ENCODE data around the gene SUPT3H.

Gene SUPT3H

DNA sequence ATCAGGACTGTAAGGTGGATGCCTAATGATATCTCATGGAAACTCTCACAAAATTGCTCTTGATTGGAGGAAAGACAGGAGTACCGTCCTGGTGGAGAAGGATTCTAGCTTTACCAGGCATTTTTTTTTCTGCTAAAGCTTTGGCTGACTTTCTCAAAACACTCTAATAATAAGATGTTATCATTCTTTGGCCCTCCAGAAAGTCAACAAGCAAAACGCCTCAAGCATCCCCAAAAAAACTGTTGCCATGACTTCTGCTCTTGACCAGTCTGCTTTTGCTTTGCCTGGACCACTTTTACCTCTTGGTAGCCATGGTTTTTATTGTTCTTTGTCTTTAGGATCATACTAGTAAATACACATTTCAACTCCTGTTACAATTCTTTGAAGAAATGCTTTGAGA, 105.1 kb downstream of the SUPT3H start:
- FAIRE-seq (no peak), DNase-seq (ENCODE audit: insufficient read length, low spot score) (no peak)

GRCh38 chr6:45265246-45265645, 112.5 kb downstream of the SUPT3H start:
- no peak for DNase-seq (ENCODE audit: insufficient read length, low spot score)

DNA sequence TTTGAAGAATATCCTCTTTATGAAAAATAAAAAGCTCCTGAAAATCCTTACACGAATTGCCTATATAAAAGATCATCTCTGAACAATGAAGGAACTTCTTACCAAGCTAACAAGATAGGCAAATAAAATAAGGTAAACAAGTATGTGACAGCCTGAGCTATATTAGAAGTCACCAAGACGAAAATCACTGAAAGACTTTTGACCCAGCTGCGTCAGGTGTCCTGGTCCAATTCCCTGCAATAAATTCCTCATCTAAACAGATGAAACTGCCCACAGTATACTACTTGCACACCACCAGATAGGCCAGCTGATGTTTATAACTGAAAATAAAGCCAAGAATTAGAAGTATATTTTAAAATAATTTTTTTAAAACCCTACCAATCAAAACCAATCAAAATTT, 117.0 kb downstream of the SUPT3H start:
- DNase-seq (ENCODE audit: insufficient read length, low spot score) (no peak), FAIRE-seq (no peak)

More at GRCh38 chr6:45265246-45265645, 112.5 kb downstream of the SUPT3H start:
- FAIRE-seq, result no peak

DNA sequence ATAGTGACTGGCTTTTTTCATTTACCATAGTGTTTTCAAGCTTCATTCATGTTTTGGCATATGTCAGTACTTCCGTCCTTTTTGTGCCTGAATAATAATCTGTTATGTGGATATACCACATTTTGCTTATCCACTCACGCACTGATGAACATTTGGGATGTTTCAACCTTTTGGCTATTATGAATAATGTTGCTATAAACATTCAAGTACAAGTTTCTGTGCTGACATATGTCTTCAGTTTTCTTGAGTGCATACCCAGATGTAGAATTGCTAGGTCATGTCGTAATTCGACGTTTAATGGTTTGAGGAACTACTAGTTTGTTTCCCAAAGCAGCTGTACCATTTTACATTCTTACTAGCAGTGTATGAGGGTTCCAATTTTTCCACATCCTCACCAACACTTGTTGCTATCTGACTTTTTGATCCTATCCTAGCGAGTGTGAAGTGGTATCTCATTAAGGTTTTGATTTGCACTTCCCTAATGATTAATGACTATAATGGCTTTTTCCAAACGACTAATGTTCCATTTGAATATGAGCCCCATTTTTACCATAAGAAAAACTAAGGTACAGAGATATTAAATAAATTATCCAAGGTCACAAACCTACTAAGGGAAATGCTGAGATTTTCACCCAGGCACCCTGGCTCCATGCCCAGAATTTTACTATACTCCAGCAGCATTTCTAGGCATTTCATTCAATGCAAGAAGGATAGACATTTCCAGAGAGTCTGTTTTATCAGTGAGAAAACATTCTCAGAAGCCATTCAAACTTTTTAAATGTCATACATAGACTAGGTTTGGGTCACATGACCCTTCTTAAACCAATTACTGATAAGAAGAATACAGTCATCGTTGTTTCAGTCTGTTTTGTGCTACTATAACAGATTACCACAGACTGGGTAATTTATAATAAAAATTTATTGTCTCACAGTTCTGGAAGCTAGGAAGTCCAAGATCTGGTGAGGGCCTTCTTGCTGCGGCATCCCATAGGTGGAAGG, 120.7 kb downstream of the SUPT3H start:
- FAIRE-seq (no peak), DNase-seq (ENCODE audit: insufficient read length, low spot score) (no peak)

GRCh38 chr6:45255434-45255833, 122.3 kb downstream of the SUPT3H start:
- FAIRE-seq, result no peak
- no peak for DNase-seq (ENCODE audit: insufficient read length, low spot score)

GRCh38 chr6:45254253-45254652, 123.5 kb downstream of the SUPT3H start:
- no peak for FAIRE-seq
- DNase-seq (ENCODE audit: insufficient read length, low spot score), result no peak

DNA sequence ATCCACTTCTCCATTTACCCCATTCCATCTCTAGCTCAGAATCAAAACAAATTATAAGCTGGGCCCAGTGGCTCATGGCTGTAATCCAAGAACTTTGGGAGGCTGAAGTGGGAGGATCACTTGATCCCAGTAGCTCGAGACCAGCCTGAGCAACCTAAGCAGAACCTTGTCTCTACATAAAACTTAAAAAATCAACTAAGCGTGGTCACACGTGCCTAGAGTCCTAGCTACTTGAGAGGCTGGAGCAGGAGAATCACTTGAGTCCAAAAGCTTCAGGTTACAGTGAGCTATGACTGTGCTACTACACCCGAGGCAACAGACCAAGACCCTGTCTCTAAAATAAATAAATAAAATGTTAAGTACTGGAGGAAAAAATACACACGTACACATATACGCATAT, 124.3 kb downstream of the SUPT3H start:
- FAIRE-seq (no peak), DNase-seq (ENCODE audit: insufficient read length, low spot score) (no peak)

DNA sequence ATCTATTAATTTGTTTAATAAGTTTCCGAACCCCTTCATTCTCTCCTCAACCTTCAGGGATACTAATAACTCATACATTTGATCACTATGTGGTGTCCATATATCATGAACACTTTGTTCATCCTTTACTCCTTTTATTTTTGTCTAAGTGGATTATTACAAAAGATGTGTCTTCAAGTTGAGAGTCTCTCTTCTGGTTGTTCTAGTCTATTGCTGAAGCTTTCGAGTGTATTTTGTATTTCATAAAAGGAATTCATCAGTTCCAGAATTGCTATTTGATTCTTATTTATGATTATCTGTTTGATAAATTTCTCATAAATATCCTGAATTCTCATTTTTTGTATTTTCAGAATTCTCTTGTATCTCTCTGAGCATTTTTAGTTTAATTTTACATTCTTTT, 146.1 kb downstream of the SUPT3H start:
- FAIRE-seq, result no peak
- no peak for DNase-seq (ENCODE audit: insufficient read length, low spot score)

DNA sequence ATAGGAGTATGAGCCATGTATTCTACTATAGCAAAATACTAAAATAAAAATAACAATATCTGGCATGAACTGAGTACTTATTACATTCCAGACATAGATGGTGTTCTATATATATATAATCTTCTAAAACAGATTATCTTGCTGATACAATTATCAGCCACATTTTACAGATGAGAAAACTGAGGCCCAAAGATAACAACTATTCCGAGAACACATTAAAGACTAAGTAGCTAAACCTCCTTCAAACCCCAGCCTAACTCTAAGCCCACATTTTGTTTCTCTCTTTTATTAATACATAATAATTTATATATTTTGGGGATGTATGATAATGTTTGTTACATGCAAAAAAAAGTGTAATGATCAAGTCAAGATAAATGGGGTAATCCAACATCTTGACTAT, 148.3 kb downstream of the SUPT3H start:
- DNase-seq (ENCODE audit: insufficient read length, low spot score), result no peak

GRCh38 chr6:45226081-45226480, 151.7 kb downstream of the SUPT3H start:
- FAIRE-seq, result no peak
- no peak for DNase-seq (ENCODE audit: insufficient read length, low spot score)

More for the DNA sequence above, 148.3 kb downstream of the SUPT3H start:
- no peak for FAIRE-seq

- DNase-seq (ENCODE audit: insufficient read length, low spot score) (no peak), FAIRE-seq (no peak)
These were observed 155.4 kb downstream of the SUPT3H start for GRCh38 chr6:45222380-45222779.

DNA sequence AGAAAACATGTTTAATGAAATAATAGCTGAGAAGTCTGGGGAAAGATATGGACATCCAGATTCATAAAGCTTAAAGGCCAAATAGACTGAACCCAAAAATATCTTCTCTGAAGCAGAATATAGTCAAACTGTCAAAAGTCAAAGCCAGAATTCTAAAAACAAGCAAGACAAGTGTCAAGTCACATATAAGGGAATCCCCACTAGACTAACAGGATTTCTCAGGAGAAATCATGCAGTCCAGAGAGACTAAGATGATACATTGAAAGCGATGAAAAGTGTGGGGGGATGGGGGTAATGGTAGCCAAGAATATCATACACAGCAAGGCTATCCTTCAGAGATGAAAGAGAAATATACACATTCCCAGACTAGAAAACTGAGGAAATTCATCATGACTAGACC, 162.0 kb downstream of the SUPT3H start:
- FAIRE-seq, result no peak
- no peak for DNase-seq (ENCODE audit: insufficient read length, low spot score)

GRCh38 chr6:45212976-45213375, 164.8 kb downstream of the SUPT3H start:
- DNase-seq (ENCODE audit: insufficient read length, low spot score), result no peak
- no peak for FAIRE-seq

DNA sequence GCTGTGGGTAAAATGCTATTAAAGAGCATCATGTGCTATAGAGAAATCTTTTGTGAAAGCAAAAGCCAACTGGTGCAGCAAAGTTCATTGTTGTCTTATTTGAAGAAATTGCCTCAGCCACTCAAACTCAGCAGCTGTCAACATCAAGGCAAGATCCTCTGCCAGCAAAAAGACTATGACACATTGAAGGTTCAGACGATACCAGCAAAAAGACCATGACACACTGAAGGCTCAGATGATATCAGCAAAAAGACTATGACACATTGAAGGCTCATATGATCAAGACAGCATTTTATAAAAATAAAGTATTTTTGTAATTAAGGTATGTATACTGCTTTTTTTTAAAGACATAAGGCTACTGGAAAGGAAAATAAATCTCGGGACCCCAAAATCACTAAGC, 168.0 kb downstream of the SUPT3H start:
- no peak for DNase-seq (ENCODE audit: insufficient read length, low spot score)
- FAIRE-seq, result no peak

- DNase-seq (ENCODE audit: insufficient read length, low spot score) (no peak), FAIRE-seq (no peak)
These were observed 170.8 kb downstream of the SUPT3H start for GRCh38 chr6:45206793-45207492.

DNA sequence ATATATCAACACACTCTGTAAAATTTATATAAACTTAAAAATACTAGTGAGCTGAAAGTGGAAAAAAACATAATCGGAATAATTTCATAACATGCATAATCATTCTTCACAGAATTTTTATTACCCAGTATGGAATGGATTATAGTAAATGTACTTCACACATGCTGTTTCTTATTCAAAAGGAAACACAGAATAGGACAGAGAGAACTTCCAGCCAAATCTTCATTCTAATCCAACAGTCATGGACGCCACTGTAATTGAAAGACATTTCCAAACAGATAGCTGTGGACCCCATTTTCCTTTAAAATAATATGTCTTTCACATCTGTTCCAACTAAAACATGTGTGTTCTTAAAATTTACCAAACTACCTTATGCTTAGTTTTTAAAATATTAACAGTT, 176.2 kb downstream of the SUPT3H start:
- FAIRE-seq (no peak), DNase-seq (ENCODE audit: insufficient read length, low spot score) (no peak)

GRCh38 chr6:45200510-45200909, 177.2 kb downstream of the SUPT3H start:
- DNase-seq (ENCODE audit: insufficient read length, low spot score), result no peak
- FAIRE-seq, result no peak

DNA sequence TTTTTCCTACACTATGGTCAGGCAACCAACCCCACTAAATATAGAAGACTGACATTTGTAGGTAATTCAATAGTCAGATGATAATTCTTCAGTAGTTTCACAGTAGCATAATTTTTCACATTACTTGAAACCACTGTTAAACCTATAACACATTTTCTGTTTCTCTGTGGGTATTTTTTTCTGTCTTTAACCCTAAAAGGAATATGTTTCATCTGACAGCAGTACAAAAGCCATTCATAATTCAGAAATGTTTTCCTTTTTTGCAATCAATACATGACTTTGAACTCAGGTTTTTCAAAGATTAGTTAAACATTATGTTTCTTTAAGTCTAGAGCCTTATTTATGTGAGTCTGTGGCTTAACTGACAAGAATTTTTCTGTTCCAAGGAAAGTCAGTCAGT, 178.2 kb downstream of the SUPT3H start:
- no peak for DNase-seq (ENCODE audit: insufficient read length, low spot score)
- no peak for FAIRE-seq

- no peak for FAIRE-seq
- no peak for DNase-seq (ENCODE audit: insufficient read length, low spot score)
These were observed 181.6 kb downstream of the SUPT3H start for GRCh38 chr6:45196121-45196520.

- FAIRE-seq, result no peak
- DNase-seq (ENCODE audit: insufficient read length, low spot score), result no peak
These were observed 182.6 kb downstream of the SUPT3H start for GRCh38 chr6:45195137-45195536.

- DNase-seq (ENCODE audit: insufficient read length, low spot score), result no peak
- FAIRE-seq, result no peak
These were observed 185.2 kb downstream of the SUPT3H start for GRCh38 chr6:45192556-45192955.

GRCh38 chr6:45191414-45191813, 186.3 kb downstream of the SUPT3H start:
- FAIRE-seq (no peak), DNase-seq (ENCODE audit: insufficient read length, low spot score) (no peak)

Measured in GM19239 (cell line).